ENCODE results near the gene ZIC4.

ZIC4 gene

DNA sequence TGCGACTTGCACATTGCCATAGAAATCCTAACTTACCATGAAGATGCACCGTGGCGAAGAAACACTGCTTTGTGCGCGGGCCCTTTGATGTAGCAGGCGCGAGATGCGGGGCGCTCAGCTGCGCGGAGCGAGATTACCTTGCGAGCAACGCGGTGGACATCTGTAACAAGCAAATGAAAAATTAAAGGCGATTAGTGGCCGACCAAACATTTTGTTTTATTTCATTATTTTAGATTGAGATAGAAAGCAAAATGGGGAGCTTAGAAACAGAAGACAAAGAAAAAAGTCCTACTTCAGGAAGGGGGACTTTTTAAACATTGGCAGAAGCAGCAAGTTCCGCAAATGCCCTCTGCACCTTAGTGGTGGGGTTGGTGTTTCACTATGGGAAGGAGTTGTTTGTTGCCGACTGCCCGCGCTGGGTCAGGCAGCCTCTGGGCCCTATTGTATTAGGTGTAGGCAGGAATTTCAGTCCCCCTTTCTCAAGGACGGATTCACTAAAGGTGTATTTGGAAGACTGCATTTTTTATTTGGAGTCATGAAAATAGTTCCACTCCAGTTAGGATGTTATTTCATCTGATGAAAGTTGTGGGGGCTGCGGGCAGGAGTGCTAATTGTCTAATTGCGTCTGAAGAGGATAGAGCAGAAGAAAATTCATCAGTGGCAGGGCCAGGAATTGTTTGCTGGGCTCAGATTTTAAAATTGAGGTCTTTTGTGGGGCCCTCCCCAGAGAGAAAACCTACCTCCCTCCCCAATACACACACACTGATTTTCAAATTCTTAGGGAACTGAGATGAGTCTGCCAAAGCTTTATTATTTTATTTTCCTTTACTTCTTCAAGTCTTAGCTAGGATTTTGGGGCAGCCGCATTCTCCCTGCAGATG lies 17.4 kb downstream of the ZIC4 start:
- DNase-seq: no peak

DNA sequence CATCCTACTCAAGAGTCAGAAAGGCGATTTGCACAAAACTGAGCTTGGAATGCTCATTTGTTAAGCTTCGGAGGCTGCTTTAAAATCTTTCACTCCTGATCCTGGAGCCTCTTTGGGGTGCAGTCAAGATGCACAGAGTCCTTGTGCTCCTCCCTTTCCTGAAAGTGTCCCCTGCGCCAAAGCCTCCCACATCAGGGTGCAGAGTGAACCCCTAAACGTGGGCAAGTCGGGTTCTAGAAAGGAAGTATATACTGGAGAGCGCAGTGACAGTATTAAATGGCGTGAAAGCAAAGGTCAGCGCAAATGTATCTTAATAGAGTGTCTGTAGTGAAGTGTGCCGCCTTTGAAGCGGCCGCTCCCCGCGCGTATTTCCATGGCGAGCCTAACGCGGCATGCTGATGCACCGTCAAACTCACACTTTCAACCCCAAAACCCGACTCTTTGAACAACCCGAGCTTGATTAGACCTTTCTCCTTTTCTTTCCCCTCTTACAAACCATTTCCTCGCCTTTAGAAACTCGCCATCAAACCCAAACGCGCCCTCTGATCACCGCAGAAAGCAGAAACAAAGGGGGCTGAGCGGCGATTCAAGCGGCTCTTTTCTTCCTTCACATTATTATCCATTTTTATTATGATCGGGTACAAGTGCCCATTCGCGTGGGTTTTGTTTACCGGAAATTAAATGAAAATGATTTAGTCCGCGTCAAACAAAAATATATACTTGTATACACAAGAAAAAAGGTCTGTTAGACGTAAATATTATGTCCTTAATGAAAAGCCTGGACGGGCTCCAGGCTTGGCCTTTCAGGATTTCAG lies 18.3 kb downstream of the ZIC4 start:
- DNase-seq: no peak

DNA sequence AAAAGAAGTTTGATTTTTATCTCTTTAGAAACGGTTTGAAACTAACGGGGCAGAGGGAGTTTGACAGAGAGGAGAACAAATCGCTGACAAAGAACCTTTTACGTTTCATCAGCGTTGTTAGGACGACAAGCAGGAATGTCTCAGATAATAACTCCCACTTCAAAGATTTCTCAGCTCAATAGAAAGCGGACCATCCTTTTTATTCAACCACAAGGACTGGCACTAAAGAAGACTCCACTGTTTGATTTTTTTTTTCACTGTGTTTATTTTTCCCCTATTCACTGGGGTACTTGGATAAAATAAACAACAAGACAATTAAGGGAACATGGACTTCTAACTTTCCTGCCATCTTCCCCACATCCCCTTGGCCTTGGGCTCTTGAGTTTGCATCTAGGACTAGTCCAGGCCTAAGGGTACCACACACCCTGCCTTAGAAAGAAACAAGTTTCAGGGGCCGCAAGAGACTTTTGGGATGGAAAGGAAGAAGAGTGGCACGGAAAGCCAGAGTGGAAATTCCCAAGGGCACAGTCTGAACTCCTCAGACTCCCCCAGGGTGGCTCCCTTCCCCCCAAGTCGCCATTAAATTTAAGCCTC lies 19.0 kb downstream of the ZIC4 start:
- no peak for DNase-seq

DNA sequence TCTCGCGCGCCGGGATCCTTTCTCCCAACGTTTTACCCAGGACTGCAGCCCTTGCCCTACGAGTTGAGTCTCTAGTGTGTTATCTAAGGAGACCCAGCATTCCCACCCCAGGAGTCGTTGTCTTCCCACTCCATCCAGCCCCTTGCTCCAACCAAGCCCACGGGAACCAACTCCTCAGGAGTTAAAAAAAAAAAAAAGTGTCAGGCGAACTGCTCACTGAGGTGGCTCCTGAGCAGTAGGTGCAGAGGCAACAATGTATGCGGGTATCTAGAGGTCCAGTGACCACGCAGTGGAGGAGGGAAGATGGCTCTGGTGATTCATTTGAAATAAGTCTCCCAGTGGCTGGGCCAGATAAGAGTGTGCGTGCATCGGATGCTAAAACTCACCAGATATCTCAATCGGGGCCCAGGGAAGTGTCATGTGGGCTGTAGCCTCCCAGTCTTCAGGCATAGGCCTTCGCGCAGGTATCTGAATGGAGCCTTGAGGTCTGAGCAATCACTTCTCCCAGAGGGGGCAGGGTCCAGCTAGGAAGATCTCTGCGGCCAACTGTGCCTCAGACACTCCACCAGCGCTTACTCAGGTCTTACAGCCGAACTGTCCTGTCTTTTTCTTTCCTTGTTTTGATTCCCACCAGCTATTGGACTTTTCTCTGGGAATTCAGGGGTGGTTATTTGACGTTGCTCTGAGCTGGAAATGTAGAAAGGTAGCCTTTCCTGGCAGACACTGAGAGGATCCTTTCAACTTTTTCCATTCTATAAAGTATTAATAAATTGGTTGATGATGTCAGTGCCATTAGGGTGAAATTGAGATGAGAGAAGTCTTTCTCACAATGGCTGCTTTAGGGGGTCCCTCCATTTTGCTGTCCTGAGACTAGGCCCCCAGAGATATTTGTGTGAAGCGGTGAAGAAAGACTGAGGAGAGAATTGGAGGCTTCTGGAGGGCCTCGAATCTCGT lies 21.0 kb downstream of the ZIC4 start:
- no peak for DNase-seq

DNA sequence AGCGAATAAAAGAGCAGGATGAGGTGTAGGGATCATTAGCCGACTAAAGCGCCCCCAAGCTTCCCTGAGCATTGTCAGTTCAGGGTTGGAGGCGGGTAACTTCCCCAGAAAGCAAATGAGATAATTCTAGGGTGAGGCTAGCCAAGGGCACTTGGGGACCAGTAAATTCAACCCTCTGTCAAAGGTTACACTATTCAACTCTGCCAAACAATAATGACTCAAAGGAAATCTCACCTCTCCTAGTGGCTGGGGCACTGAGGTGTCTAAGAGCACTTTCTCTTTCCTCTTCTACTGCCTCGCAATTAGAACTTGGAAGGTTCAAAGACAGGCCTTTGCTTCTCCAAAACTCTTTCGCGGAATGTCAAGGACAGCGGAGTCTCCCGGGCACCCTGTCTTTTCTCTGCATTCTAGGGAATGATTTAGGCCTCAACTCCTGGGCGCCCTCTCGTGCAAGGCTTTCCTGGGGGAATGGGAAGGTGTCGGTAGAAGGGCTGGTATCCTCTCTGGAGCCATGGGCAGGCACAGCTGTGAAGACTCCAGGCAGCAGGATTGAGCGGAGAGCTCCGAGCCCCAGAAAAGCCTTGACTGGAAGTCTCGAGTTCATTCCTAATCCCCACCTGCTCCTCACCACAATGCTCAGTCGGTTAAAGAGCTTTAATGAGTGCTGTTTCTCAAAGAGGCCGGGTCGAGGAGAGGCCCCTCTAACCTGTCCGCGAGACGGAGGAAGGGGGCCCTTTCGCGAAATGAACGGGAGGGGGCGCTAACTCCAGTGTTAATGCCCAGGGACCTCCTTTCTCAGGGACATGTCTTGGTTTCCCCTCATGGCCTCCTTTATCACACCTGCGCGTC lies 21.9 kb downstream of the ZIC4 start:
- no peak for DNase-seq

DNA sequence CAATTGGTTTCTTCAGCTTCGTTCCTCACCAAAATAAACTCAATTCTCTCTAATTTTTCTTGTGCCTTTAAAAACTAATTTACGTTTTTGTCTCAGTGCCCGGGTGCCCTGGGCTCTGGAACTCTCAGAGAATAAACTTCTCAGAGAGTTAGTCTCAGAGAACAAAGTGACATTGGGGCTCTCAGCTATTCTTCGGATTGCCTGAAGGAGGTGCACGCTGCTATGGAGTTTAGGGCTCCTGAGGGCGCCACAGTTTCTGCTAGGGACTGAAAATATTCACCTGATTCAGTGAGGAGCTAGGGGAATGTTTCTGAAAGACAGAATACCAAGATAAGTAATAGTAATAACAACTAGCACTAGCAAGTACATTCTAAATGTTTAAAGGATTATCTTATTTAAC lies 22.7 kb downstream of the ZIC4 start:
- DNase-seq: no peak

DNA sequence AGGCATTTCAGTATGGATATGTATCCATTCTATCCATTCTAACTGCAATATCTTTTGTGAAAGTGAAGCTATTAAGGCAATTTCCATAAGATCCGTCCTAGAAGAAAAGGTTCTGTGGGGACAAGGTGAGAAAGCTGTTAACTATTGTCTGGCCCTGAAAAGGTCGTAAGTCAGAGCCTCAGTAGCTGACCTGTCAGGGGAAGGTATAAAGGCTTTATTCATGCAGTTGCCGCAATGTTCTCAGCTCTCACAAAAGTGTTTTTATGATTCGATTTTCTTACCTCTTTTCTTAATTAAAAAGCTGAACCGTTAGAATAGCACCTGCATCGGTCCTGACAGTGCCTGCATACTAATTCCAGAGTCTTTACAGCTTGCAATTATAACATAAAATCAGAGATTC lies 24.7 kb downstream of the ZIC4 start:
- no peak for DNase-seq

DNA sequence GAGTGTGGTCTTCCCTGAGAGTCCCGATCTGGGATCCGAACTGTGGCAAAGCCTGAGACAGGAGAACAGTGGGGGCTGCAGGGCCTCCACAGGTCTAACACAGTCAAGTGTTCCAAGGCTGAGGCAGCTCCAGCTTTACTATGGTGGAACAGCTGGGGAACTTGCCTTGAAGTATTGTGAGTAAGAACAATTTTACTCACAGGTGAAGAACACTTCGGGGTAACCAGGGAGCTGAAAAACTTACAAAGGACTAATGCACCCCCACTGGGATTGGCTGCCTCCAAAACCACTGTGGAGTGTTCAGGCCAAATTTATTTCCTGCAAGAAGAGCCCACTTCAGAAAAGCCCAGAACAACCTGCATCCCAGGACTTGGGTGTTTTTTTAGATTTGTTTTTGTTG lies 25.4 kb downstream of the ZIC4 start:
- no peak for DNase-seq

DNA sequence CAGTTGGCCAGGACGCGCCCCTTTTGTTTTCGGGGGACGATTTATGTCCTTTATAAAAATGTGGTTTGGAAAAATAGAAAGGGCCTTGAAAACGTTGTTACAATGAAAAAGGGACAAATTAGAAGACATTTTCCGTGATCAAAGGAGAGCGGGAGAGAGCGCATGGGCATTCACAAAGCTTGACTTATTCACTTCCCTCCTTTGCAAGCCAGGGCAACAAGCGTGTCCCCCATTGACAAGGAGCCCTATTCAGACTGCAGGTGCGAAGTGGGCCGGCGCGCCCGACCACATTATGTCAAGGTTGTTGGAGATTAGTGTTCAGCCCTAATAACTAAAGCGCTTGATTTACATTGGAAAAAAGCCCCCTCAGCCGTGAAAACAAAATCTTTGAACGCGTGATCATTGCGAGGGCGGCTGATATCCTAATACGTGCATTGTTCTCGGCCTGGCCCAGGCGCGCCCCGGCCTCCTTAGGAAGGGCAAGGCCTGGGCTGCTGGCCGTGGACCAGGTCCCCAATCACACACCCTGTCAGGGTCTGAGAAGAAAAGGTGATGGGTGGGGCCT lies 25.9 kb downstream of the ZIC4 start:
- no peak for DNase-seq

DNA sequence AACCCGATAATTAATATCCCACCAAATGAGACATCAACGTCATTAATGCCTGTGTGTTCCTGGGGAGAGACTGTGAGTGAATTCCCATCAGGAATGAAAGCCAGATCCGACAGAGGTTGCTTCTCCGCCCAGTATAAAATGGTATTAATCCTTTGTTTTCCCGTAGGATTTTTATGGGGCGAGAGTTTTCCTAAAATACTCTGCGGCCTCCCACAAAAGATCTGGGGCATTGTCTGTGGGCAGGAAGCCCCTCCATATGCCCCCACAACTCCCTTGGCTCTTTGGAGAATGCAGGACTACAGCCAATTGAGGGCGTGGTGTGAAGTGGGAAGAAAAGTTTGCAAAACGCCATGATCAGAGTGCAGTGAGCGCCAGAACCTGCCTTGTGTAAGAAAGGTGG lies 26.7 kb downstream of the ZIC4 start:
- no peak for DNase-seq

DNA sequence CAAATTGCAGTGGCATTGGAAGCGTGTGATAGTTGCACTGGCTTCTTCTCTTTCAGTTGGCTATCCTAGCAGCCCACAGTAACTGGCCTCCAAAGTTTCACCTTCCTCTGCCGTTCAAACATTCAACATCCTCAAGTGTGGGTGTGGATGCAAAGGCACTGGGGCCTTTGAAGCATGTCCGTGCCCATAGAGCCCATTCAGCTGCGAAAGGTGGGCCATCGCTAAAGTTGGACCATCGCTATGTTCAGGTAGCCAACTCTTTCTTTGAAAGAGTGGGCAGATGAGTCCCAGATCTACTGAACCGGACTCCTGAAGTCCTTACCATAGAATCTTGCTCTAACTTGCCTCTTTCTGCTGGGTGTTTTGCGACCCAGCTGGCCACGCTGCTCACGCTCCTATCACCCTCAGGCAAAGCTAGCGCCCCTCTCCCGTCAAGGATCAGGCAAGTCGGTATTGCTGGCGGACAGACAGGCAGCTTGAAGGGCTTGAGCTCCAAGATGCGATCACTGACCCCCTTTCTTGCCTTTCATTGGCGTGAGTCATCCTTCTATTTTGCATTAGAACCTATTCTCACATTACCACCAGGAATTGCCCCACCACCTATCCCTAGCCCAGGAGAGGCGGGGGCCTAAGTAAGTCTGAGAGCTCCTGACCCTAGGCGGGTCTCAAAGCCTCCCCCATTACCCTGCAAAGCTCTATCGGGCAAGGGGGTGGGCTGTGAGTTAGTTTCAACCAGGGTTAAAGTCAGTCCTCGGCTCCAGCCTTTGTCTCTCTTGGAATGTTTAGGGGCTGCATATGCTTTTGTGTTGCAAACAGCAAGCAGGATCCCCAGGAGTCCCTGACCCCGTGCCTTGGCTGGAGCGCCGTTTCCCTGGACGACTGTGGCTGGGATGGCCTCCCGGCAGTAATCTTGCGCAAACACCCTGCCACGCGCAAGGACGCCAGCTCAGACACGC lies 28.7 kb downstream of the ZIC4 start:
- DNase-seq: no peak

DNA sequence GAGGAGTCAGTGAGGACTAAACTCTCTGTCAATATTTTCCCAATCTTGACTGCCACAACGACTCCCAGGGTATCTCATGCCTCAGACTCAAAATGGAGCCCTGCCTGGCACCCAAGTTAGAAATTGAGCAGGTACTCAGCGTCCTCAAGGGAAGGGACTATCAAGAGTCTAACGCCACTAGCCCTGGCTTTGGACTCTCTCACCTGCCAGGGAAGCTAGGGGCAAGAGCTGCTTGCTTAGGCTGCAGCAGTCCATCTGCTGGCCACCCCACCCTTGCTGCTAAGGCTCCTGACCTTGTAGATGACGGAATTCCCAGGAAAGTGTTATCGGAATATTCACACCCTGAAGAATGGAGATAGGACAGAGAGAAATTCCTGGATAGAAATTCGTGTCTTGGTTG lies 33.0 kb downstream of the ZIC4 start:
- DNase-seq: no peak

DNA sequence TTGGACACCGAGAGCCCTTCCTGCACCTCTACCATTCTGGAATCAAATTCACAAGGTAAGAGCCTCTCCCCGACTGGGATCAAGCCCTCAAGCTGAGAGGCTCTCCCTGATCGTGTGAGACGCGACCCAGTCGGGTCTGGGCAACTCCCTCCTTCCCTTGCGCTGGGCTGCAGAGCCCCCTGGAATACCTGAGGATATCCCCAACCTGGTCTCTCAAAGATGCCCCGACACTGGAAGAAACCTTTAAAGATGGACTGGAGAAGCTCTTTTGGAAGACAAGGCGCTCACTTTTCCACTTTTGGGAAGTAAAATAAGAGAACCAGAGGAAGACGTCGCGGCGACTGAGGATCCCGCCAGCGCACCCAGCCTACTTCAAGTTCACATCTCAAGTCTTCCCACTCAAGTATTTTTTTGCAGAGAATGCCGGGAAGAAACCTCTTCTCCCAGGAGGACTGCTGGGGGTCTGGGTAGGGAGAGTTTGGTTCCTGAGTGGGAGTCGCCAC lies 33.8 kb downstream of the ZIC4 start:
- no peak for DNase-seq

DNA sequence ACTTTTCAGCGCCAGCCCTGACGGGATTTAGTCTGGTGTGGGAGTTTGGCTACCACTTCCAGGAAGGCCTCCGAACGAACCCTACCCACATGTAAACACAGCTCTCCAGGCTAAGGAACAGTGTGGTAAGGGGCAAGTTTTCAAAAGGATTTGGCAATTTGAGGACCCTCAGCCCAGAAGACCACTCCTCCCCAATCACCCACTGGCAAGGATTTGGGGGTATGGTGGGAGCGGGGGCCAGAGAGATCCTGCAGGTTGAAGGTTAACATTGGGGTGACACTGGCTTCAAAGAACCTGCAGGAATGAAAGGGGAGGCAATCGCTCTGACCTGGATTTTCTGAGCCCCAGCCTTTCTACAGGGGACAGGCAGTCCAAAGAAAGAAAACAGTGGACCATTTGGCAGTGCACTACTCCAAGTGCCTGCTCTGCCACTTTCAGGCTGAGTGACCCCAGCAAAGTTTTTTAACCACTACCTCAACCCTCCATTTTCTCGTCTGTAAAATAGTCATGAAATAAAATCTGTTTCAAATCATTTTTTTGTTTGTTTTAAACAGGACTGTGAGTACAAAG lies 34.5 kb downstream of the ZIC4 start:
- DNase-seq: no peak

DNA sequence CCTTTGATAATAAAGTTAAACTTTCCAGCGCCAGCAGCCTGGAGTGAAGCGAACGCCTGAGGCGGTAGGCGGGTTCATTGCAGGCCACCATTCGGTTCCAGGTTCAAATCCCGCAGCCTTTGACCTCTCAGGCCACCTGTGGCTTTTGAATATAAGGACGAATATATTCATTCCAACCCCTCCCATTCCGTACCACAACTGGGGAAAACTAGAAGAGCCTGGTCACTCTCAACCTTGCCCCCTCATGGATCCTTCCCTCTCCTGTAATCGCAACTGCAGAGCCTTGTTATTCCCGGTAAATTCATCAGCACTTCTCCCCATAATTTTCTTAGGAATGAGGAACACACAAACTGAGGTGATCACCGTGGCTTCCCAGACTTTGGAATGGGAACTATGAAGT lies 35.2 kb downstream of the ZIC4 start:
- no peak for DNase-seq

DNA sequence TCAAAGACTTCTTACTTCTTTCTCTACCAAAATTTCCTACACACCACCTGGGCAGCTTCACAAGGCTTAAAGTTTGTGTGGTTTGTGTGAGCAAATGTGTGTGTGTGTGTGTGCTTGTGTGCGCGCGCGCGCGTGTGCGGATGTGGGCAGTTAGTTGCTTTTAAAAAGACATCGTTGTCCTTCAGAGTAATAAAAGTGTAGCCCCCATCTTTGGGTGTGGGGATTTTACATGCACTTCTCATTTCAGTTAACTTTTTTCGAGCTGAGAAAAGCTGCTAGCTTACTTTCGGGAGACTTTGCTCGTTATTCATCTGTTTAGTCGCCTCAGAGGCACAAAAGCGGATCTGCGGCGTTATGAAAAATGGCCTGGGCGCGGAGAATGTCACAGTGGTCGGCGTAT lies 36.0 kb downstream of the ZIC4 start:
- DNase-seq: no peak

DNA sequence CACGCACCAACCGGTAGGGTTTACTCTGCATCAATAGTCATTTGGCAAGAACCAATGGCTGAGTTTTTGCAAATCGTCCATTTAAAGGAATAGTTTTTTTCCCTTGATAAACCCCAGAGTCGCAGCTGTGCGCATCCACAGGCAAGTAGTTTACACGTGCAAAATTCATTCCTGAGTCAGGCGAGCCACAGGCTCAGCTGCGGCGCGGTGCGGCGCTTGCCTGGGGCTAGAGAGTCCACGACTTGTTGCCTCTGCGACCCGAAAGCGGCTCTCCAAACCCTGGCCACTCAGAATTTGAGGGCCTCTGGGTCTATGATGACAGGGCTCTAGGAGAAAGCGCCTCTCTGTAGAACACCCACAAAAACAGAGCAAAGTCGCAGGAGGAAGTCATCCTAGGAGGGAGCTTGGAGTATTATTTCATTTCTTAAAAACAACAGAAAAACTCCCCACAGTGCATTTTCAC lies 36.7 kb downstream of the ZIC4 start:
- no peak for DNase-seq

DNA sequence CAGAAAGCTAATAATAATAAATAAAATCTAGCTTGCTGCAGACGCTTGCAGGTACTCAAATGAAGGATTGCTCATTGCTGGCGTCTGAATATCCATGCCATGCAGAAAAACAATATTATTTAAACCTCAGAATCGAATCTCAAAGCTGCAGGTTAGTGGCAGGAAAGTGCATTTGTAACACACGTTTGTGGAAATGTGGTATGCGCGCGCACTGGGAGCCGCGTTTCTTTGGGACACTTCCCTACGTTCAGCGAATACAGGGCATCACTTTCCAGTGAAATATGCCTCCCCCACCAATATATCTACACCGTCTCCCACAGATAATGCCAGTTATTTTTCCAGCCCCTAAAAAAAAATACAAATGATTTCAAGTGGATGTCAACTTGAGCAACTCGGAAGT lies 37.1 kb downstream of the ZIC4 start:
- DNase-seq: no peak

DNA sequence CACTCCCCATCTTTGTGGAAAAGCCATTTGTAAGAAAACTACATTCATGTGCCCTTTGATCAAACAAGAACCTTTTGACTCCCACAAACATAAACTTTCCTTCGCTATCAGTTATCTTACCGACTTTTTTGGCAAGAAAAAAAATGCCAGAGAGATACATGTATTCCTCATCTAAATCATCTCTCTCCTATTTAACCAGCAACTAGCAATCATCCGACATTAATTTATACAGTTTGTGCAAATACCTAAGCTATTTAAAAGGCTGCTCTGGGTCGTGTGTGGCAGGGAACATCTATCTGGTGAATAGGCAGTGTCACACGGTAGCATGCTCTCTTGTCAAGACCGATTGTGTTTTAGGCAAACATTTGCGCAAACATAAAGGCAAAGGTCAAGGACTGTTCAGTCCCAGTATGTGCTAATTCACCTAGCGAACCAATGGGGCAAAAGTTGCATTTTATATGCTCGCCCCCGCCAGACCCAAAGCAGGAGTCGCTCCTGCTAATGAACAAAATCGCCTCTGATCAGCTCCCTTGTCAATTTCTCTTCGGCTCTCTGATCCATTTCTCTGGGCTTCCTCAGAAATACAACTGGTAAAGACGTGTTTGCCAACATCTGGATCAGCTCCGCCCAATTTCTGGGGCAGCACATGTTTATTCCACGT lies 37.7 kb downstream of the ZIC4 start:
- DNase-seq: no peak

Measured in CD4-positive, alpha-beta T cell treated with Interleukin-12 subunit alpha and Interleukin-12 subunit beta, for 1 hour (primary cell).